Astrocyte (in vitro differentiated cells and primary cell): Measurements from ENCODE around the gene KIF18A. TPM values are rescaled to one million over a fixed set of nuclear protein-coding genes. Genes with fewer than 3 reads are reported as not detected.

Experiments used
- DNase-seq: peaks from one replicate; pipeline ENCODE4 v3.0.0-alpha.2; 2010; ENCODE audit warnings: low read depth
- FAIRE-seq: peaks from 2 replicates; lab custom pipeline; 2011; peaks lifted over from hg19 to GRCh38; lab: Jason Lieb, UNC
- H2AFZ ChIP-seq: 2 replicates; pipeline ENCODE4 v1.6.0; 2012; ENCODE audit warnings: low read depth, low read length, inconsistent platforms
- H3K27ac ChIP-seq: 2 replicates; pipeline ENCODE4 v1.5.1; 2011; ENCODE audit warnings: low read depth, low read length, inconsistent platforms
- H3K27me3 ChIP-seq: 2 replicates; pipeline ENCODE4 v1.6.0; 2011; ENCODE audit warnings: low read length, inconsistent platforms; ENCODE audit not compliant: insufficient read depth
- H3K36me3 ChIP-seq: 2 replicates; pipeline ENCODE4 v1.5.1; 2011; ENCODE audit warnings: low read length, inconsistent platforms; ENCODE audit not compliant: insufficient read depth
- H3K4me1 ChIP-seq: 2 replicates; pipeline ENCODE4 v1.5.1; 2011; ENCODE audit warnings: low read length, inconsistent platforms; ENCODE audit not compliant: insufficient read depth
- H3K4me2 ChIP-seq: 2 replicates; pipeline ENCODE4 v1.6.0; 2012; ENCODE audit warnings: low read length, inconsistent platforms
- H3K4me3 ChIP-seq: 2 replicates; pipeline ENCODE4 v1.5.1; 2011; ENCODE audit warnings: low read depth, mild to moderate bottlenecking, low read length, inconsistent platforms; ENCODE audit not compliant: insufficient read depth
- H3K79me2 ChIP-seq: 2 replicates; pipeline ENCODE4 v1.6.0; 2012; ENCODE audit warnings: mild to moderate bottlenecking, low read length, inconsistent platforms; ENCODE audit not compliant: insufficient read depth
- H3K9ac ChIP-seq: 2 replicates; pipeline ENCODE4 v1.6.0; 2012; ENCODE audit warnings: mild to moderate bottlenecking, low read length, inconsistent platforms
- H3K9me3 ChIP-seq: 2 replicates; pipeline ENCODE4 v1.5.1; 2012; ENCODE audit warnings: low read depth, mild to moderate bottlenecking, low read length, inconsistent platforms; ENCODE audit not compliant: insufficient read depth
- H4K20me1 ChIP-seq: 2 replicates; pipeline ENCODE4 v1.6.0; 2012; ENCODE audit warnings: low read length, inconsistent platforms; ENCODE audit not compliant: insufficient read depth
- H3K27ac Mint-ChIP-seq: one replicate; pipeline ENCODE4 v1.8.0; 2021; ENCODE audit warnings: mild to moderate bottlenecking, mixed read lengths; ENCODE audit not compliant: unreplicated experiment
- H3K27me3 Mint-ChIP-seq: one replicate; pipeline ENCODE4 v1.8.0; 2021; ENCODE audit warnings: low read depth, mixed read lengths; ENCODE audit not compliant: unreplicated experiment
- H3K36me3 Mint-ChIP-seq: one replicate; pipeline ENCODE4 v1.8.0; 2021; ENCODE audit warnings: low read depth, mixed read lengths; ENCODE audit not compliant: unreplicated experiment
- H3K4me1 Mint-ChIP-seq: one replicate; pipeline ENCODE4 v1.8.0; 2021; ENCODE audit warnings: low read depth, mixed read lengths; ENCODE audit not compliant: unreplicated experiment
- H3K4me3 Mint-ChIP-seq: one replicate; pipeline ENCODE4 v1.8.0; 2021; ENCODE audit warnings: mild to moderate bottlenecking, moderate library complexity, mixed read lengths; ENCODE audit not compliant: unreplicated experiment
- H3K9me3 Mint-ChIP-seq: one replicate; pipeline ENCODE4 v1.8.0; 2021; ENCODE audit warnings: mild to moderate bottlenecking, mixed read lengths; ENCODE audit not compliant: unreplicated experiment
- EZH2 ChIP-seq: IDR thresholded peaks from 2 replicates; pipeline ENCODE4 v1.6.1; 2012; ENCODE audit warnings: mild to moderate bottlenecking, low read length, inconsistent platforms; ENCODE audit not compliant: insufficient read depth
- total RNA-seq: library from RNA; stranded (reverse); gene quantifications from 2 replicates; pipeline ENCODE4 v1.2.1, GENCODE V29; 2021
- TF ChIP-seq, protein P1 (sequence below): IDR thresholded peaks from 2 replicates; pipeline ENCODE4 v1.5.1; 2011; ENCODE audit warnings: low read depth, mild to moderate bottlenecking, inconsistent platforms, low read length, moderate library complexity; ENCODE audit not compliant: insufficient read depth

The KIF18A gene
- total RNA-seq, 1 donor from 2014 or later, result 3.8 TPM

DNA sequence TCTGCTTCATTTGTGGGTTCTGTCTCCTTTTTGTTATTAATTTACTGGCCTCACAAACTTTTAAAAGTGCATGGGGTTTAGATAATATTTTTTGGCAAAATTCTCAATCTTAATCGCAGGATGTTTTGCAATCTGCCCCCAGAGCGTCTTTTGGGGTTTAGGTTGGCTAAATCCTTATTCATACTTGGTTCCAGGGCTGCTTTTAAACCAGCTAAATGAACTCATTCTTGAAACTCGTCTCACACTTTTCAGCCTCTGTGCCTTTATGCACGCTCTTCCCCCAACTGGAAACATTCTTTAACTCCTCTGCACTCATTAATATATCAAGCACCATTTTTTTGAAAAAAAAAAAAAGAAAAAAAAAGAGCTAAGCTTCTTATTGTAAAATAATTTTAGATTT is 131.7 kb downstream of the KIF18A start:
- no peak overlapping the region for H3K27ac Mint-ChIP-seq
- no peak overlapping the region for H2AFZ ChIP-seq
- no peaks in the 10 kb centered on the region for H3K27me3 ChIP-seq
- H3K9me3 Mint-ChIP-seq, result no peaks in the 10 kb centered on the region
- peaks cover 13% of the 10 kb centered on the region for H3K4me1 Mint-ChIP-seq
- H3K27ac ChIP-seq, result no peak overlapping the region
- H3K4me2 ChIP-seq, result no peak overlapping the region
- H3K27me3 Mint-ChIP-seq, result no peaks in the 10 kb centered on the region
- H3K79me2 ChIP-seq, result no peaks in the 10 kb centered on the region
- FAIRE-seq, result no peak
- no peak for TF ChIP-seq EZH2
- TF ChIP-seq, protein P1, sequence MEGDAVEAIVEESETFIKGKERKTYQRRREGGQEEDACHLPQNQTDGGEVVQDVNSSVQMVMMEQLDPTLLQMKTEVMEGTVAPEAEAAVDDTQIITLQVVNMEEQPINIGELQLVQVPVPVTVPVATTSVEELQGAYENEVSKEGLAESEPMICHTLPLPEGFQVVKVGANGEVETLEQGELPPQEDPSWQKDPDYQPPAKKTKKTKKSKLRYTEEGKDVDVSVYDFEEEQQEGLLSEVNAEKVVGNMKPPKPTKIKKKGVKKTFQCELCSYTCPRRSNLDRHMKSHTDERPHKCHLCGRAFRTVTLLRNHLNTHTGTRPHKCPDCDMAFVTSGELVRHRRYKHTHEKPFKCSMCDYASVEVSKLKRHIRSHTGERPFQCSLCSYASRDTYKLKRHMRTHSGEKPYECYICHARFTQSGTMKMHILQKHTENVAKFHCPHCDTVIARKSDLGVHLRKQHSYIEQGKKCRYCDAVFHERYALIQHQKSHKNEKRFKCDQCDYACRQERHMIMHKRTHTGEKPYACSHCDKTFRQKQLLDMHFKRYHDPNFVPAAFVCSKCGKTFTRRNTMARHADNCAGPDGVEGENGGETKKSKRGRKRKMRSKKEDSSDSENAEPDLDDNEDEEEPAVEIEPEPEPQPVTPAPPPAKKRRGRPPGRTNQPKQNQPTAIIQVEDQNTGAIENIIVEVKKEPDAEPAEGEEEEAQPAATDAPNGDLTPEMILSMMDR, result no peak
- H3K36me3 ChIP-seq, result no peaks in the 10 kb centered on the region
- no peak overlapping the region for H3K9ac ChIP-seq
- H4K20me1 ChIP-seq, result no peaks in the 10 kb centered on the region
- DNase-seq, result peak; percentile 34
- no peak overlapping the region for H3K4me3 ChIP-seq
- no peak overlapping the region for H3K4me3 Mint-ChIP-seq
- no peaks in the 10 kb centered on the region for H3K36me3 Mint-ChIP-seq
- H3K9me3 ChIP-seq, result no peaks in the 10 kb centered on the region
- H3K4me1 ChIP-seq, result no peaks in the 10 kb centered on the region

- TF ChIP-seq EZH2, result no peak
- TF ChIP-seq, protein P1, result no peak
- no peak for DNase-seq
- no peaks in the 10 kb centered on the region for H4K20me1 ChIP-seq
- H3K27me3 Mint-ChIP-seq, result no peaks in the 10 kb centered on the region
- no peaks in the 10 kb centered on the region for H3K36me3 ChIP-seq
- no peaks in the 10 kb centered on the region for H3K27me3 ChIP-seq
- no peak for FAIRE-seq
- H3K79me2 ChIP-seq, result no peaks in the 10 kb centered on the region
- no peak overlapping the region for H3K9ac ChIP-seq
- peaks cover 17% of the 10 kb centered on the region for H3K4me1 Mint-ChIP-seq
- H3K9me3 Mint-ChIP-seq, result no peaks in the 10 kb centered on the region
- H3K4me2 ChIP-seq, result no peak overlapping the region
- no peaks in the 10 kb centered on the region for H3K36me3 Mint-ChIP-seq
- H3K4me3 Mint-ChIP-seq, result no peak overlapping the region
- no peaks in the 10 kb centered on the region for H3K9me3 ChIP-seq
- H3K4me3 ChIP-seq, result no peak overlapping the region
- no peak overlapping the region for H3K27ac ChIP-seq
- H3K27ac Mint-ChIP-seq, result no peak overlapping the region
- H2AFZ ChIP-seq, result no peak overlapping the region
- H3K4me1 ChIP-seq, result no peaks in the 10 kb centered on the region
Observed at GRCh38 chr11:27973851-27974536, 134.0 kb downstream of the KIF18A start.

DNA sequence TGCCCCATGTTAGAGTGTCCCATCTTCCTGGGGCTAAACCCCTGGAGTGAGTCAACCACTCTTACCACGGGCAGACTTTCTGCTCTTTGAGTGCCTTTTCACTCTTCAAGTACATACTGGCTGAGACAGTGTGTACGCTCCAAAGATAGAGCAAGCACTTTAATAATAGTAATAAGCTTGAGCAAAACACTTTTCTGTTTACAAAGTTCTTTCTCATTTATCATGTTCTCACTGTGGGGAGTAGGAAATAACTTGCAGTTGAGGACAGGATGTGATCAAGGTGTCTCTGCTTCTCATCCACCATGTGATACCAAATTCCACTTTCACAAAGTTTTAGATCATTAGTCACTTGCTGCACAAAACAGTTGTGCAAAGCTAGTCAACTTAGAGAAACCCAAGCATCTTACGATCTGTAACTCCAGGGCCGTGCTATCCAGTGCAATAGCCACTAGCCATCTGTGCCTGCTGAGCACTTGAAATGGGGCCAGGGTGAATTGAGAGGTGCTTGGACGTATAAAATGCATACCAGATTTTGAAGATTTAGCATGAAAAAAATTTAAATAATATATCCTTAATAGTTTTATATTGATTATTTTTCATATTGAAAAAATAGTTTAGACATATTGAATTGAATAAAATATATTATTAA is 135.3 kb downstream of the KIF18A start:
- H3K4me2 ChIP-seq, result no peak overlapping the region
- Mint-ChIP-seq H3K27ac (no peak overlapping the region), H3K4me3 (no peak overlapping the region), H3K27me3 (no peaks in the 10 kb centered on the region), H3K36me3 (no peaks in the 10 kb centered on the region), H3K4me1 (peaks cover 17% of the 10 kb centered on the region), H3K9me3 (no peaks in the 10 kb centered on the region)
- H2AFZ ChIP-seq, result no peak overlapping the region
- no peak for TF ChIP-seq EZH2
- TF ChIP-seq, protein P1, result no peak
- H3K36me3 ChIP-seq, result no peaks in the 10 kb centered on the region
- H4K20me1 ChIP-seq, result no peaks in the 10 kb centered on the region
- peak; percentile 34 for DNase-seq
- H3K9me3 ChIP-seq, result no peaks in the 10 kb centered on the region
- no peaks in the 10 kb centered on the region for H3K79me2 ChIP-seq
- FAIRE-seq, result no peak
- no peak overlapping the region for H3K9ac ChIP-seq
- no peak overlapping the region for H3K27ac ChIP-seq
- H3K4me1 ChIP-seq, result no peaks in the 10 kb centered on the region
- H3K4me3 ChIP-seq, result no peak overlapping the region
- H3K27me3 ChIP-seq, result no peaks in the 10 kb centered on the region
